Keratinocyte (primary cell): Measurements from ENCODE around the gene PAPPA. TPM values are rescaled to one million over a fixed set of nuclear protein-coding genes. Genes with fewer than 3 reads are reported as not detected.
A peak's percentile ranks its signal among the peaks of the same experiment; 100 is the strongest.

Experiments used
- DNase-seq: peaks from one replicate; pipeline ENCODE4 v3.0.0-alpha.2; 2011; ENCODE audit warnings: low read depth, missing footprints, low spot score
- FAIRE-seq: peaks from 2 replicates; lab custom pipeline; 2011; peaks lifted over from hg19 to GRCh38; lab: Jason Lieb, UNC
- H2AFZ ChIP-seq: 2 replicates; pipeline ENCODE4 v1.6.0; 2012; ENCODE audit warnings: low read length, control low read depth, inconsistent platforms; ENCODE audit not compliant: control insufficient read depth
- H3K27ac ChIP-seq: 2 replicates; pipeline ENCODE4 v1.5.1; 2011; ENCODE audit warnings: low read length; ENCODE audit not compliant: control insufficient read depth, insufficient read depth
- H3K27me3 ChIP-seq: 3 replicates; pipeline ENCODE4 v1.6.0; 2011; ENCODE audit warnings: low read length; ENCODE audit not compliant: control insufficient read depth, insufficient read depth; ENCODE audit errors: extremely low read depth
- H3K36me3 ChIP-seq, 2 experiments: 2 replicates in 1 of 2; 3 replicates in 1 of 2; pipeline ENCODE4 v1.5.1; 2011; ENCODE audit warnings: low read length in 2 of 2, mild to moderate bottlenecking in 1 of 2; ENCODE audit not compliant: control insufficient read depth in 2 of 2, insufficient read depth in 2 of 2; ENCODE audit errors: extremely low read depth in 1 of 2
- H3K4me1 ChIP-seq: 3 replicates; pipeline ENCODE4 v1.5.1; 2011; ENCODE audit warnings: low read length; ENCODE audit not compliant: control insufficient read depth, insufficient read depth; ENCODE audit errors: extremely low read depth
- H3K4me2 ChIP-seq: 3 replicates; pipeline ENCODE4 v1.6.0; 2011; ENCODE audit warnings: low read depth, low read length; ENCODE audit not compliant: control insufficient read depth, insufficient read depth; ENCODE audit errors: extremely low read depth
- H3K4me3 ChIP-seq, 3 experiments: fragments of 200-600 bp in 1 of 3; sonication (generic) in 1 of 3; 2 replicates in 2 of 3; 3 replicates in 1 of 3; pipeline ENCODE4 v1.5.1; 2011 to 2016; ENCODE audit warnings: low read length in 3 of 3, mild to moderate bottlenecking in 3 of 3, control low read depth in 2 of 3, inconsistent platforms in 1 of 3, low read depth in 1 of 3, mixed read lengths in 1 of 3, mixed run types in 1 of 3, moderate library complexity in 1 of 3; ENCODE audit not compliant: control insufficient read depth in 2 of 3, insufficient read depth in 2 of 3; ENCODE audit errors: extremely low read depth in 1 of 3
- H3K79me2 ChIP-seq: 2 replicates; pipeline ENCODE4 v1.6.0; 2012; ENCODE audit warnings: low read length; ENCODE audit not compliant: control insufficient read depth, insufficient read depth
- H3K9ac ChIP-seq: 3 replicates; pipeline ENCODE4 v1.6.0; 2011; ENCODE audit warnings: low read length; ENCODE audit not compliant: control insufficient read depth, insufficient read depth; ENCODE audit errors: extremely low read depth
- H3K9me1 ChIP-seq: 3 replicates; pipeline ENCODE4 v1.6.0; 2011; ENCODE audit warnings: low read length; ENCODE audit not compliant: control insufficient read depth, insufficient read depth; ENCODE audit errors: extremely low read depth
- H3K9me3 ChIP-seq: 2 replicates; pipeline ENCODE4 v1.5.1; 2012; ENCODE audit warnings: low read depth, low read length; ENCODE audit not compliant: control insufficient read depth
- H4K20me1 ChIP-seq: 3 replicates; pipeline ENCODE4 v1.6.0; 2011; ENCODE audit warnings: low read length; ENCODE audit not compliant: control insufficient read depth, insufficient read depth; ENCODE audit errors: extremely low read depth
- EZH2 ChIP-seq: IDR thresholded peaks from one replicate; pipeline ENCODE4 v1.6.1; 2012; ENCODE audit warnings: inconsistent platforms, mild to moderate bottlenecking, low read length, moderate library complexity
- dilution Hi-C: fragments of 300-500 bp; cut with MboI; formaldehyde crosslinking; loops from one replicate; pipeline ENCODE4 v1.7.0; 2020; ENCODE audit warnings: low sequenced_read_pairs; ENCODE audit not compliant: extremely low pct_ligation_motif_present
- polyA plus RNA-seq, 5 experiments: library from polyadenylated mRNA; depleted of rRNA in 3 of 5; stranded (reverse) in 3 of 5; stranded (forward) in 1 of 5; unstranded in 1 of 5; fragments of >200 nt; gene quantifications; 1 replicate in 1 of 5; 2 replicates in 3 of 5; 3 replicates in 1 of 5; pipeline versions ENCODE4 v1.2.1 to v1.2.3, GENCODE V29; 2011 to 2012; ENCODE audit warnings: missing spikeins in 2 of 5, low read depth in 1 of 5, low replicate concordance in 1 of 5
- TF ChIP-seq, protein P1 (sequence below), 3 experiments: IDR thresholded peaks in 1 of 3; conservative IDR thresholded peaks in 1 of 3; optimal IDR thresholded peaks in 1 of 3; 2 replicates in 2 of 3; 3 replicates in 1 of 3; pipeline versions ENCODE3 to v1.5.1; 2011; ENCODE audit warnings: low read length in 3 of 3, mild to moderate bottlenecking in 3 of 3, moderate library complexity in 2 of 3, control low read depth in 1 of 3, inconsistent platforms in 1 of 3; ENCODE audit not compliant: insufficient read depth in 2 of 3; ENCODE audit errors: extremely low read depth in 1 of 3

Gene PAPPA
- polyA plus RNA-seq, 1 donor (not counting 4 experiments of a cell fraction or from before 2014, with no cell fraction given): 0.77 TPM

DNA sequence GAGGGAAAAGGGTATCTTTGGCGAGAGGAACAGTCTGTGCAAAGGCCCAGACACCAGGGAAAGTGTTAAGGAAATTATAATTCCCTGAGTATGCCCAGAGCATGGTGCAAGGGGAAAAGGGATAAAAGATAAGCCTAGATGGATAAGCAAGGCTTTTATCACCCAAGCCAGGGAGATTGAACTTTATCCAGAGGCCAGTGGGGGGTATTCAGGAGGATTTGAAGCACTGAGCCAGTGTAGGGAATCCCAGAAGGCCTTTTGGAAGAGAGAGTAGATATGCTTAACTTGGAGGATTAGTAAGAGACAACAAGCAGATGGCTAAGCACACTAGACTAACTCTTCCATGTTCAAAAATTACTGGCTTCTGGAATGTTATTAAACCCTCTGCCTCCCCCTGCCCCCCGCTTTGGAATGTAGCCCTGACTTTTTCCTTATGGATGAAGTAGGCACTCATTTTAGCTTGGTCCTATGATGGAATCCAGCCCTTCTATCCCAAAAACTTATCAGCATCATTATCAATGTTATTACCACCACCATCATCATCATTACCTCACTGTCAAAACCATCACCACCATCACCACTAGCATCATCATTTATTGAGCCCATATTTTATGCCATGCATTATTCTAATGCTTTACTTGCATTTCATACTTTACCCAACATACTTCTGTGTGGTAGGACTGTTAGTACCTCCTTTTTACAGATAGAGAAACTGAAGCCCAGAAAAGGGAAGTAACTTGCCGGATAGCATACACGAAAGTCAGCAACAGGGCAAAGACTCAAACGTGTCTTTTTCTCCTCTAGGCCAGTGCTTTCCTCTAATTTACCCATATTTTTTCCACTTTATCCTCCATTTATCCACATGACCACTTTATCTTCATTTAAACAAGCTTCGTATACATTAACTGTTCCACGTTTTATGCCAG lies 237.0 kb downstream of the PAPPA start:
- Histone ChIP-seq H3K9ac (no peak overlapping the region), H3K9me3 (no peaks in the 10 kb centered on the region), H3K4me2 (peak overlapping the region; percentile 40), H3K79me2 (no peaks in the 10 kb centered on the region), H3K27me3 (no peaks in the 10 kb centered on the region), H3K4me1 (peaks cover 35% of the 10 kb centered on the region), H3K4me3 (no peak overlapping the region), H3K27ac (no peak overlapping the region), H3K9me1 (no peaks in the 10 kb centered on the region), H3K36me3 (no peaks in the 10 kb centered on the region), H4K20me1 (no peaks in the 10 kb centered on the region), H2AFZ (no peak overlapping the region)
- no peak for DNase-seq
- TF ChIP-seq, protein P1, sequence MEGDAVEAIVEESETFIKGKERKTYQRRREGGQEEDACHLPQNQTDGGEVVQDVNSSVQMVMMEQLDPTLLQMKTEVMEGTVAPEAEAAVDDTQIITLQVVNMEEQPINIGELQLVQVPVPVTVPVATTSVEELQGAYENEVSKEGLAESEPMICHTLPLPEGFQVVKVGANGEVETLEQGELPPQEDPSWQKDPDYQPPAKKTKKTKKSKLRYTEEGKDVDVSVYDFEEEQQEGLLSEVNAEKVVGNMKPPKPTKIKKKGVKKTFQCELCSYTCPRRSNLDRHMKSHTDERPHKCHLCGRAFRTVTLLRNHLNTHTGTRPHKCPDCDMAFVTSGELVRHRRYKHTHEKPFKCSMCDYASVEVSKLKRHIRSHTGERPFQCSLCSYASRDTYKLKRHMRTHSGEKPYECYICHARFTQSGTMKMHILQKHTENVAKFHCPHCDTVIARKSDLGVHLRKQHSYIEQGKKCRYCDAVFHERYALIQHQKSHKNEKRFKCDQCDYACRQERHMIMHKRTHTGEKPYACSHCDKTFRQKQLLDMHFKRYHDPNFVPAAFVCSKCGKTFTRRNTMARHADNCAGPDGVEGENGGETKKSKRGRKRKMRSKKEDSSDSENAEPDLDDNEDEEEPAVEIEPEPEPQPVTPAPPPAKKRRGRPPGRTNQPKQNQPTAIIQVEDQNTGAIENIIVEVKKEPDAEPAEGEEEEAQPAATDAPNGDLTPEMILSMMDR (optimal IDR thresholded peaks at IDR 0.05 in 1 of 3, IDR thresholded peaks at IDR 0.05 in 1 of 3, conservative IDR thresholded peaks at IDR 0.05 in 1 of 3; ENCODE audit: extremely low read depth in 1 of 3, insufficient read depth in 2 of 3, low read length in 3 of 3): no peak
- no peak for TF ChIP-seq EZH2
- dilution Hi-C loops: no loop called here
- FAIRE-seq: no peak

DNA sequence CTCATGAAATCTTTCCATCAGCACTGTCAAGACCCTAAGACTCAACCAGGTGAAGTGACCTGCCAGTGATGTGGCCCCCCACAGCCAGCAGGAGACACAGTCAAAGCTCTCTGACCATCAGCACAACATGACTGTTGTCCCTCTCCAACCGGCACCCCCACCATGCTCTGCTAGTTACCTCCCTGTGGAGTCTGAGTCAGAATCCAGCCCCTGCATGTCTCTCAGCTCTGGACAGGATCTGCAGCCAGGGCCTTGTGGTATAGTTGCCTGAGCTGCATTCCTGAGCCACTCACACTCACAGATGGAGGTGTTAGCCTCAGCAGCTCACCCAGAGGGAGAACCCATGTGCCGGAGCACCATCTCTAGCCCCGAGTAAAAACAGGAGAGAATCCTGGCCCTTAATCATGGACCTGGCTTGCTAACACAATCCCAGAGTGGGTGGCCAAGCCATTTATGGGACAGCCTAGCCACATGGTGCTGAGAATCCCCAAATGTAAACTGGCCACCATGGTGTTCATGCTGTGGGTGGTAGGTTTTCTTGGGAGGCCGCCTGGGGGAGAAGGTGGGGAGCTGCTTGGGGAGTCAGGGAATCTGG lies 237.8 kb downstream of the PAPPA start:
- no peaks in the 10 kb centered on the region for H3K36me3 ChIP-seq
- no peaks in the 10 kb centered on the region for H3K79me2 ChIP-seq
- H3K4me3 ChIP-seq: no peak overlapping the region
- dilution Hi-C loops: no loop called here
- H3K4me1 ChIP-seq: peaks cover 35% of the 10 kb centered on the region
- no peaks in the 10 kb centered on the region for H3K27me3 ChIP-seq
- no peaks in the 10 kb centered on the region for H3K9me1 ChIP-seq
- no peaks in the 10 kb centered on the region for H4K20me1 ChIP-seq
- peak overlapping the region; percentile 67 for H2AFZ ChIP-seq
- TF ChIP-seq, protein P1 (optimal IDR thresholded peaks at IDR 0.05 in 1 of 3, IDR thresholded peaks at IDR 0.05 in 1 of 3, conservative IDR thresholded peaks at IDR 0.05 in 1 of 3; ENCODE audit: extremely low read depth in 1 of 3, insufficient read depth in 2 of 3, low read length in 3 of 3): no peak
- no peak for TF ChIP-seq EZH2
- peak overlapping the region; percentile 9 for H3K9ac ChIP-seq
- H3K9me3 ChIP-seq: no peaks in the 10 kb centered on the region
- peak overlapping the region; percentile 40 for H3K4me2 ChIP-seq
- FAIRE-seq: peak; percentile 95
- peak overlapping the region; percentile 39 for H3K27ac ChIP-seq
- peak; percentile 73 for DNase-seq
